Glomerular visceral epithelial cell (primary cell): Measurements from ENCODE around the gene TRIM54.
"Not testable (repeated sequence)": the region's sequence is repeated elsewhere in the genome, so short reads cannot be mapped to it uniquely, and the experiment has no call there.

ENCODE experiments used
- DNase-seq: peaks from one replicate; pipeline ENCODE4 v3.0.0-alpha.2; 2016; ENCODE audit errors: extremely low spot score

Gene TRIM54

DNA sequence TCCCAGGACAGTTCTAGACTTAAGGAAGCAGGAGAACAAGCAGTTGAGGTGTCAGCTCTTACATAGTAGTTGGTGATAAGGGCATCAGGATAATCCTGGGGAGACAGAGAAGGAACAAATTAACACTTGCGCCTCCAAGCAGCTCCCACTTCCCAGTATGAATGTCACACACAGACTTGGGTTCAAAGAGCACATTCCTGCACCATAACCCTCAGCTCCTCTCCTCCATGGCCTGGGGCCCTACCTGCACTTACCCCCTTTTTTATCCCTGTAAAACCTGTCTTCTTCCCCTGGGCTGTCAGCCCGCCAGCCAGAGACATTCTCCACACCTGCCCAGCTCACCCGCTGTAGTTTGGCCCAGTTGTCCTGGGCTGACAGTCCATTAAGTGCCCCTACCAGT is 29.9 kb downstream of the TRIM54 start:
- no peak for DNase-seq

DNA sequence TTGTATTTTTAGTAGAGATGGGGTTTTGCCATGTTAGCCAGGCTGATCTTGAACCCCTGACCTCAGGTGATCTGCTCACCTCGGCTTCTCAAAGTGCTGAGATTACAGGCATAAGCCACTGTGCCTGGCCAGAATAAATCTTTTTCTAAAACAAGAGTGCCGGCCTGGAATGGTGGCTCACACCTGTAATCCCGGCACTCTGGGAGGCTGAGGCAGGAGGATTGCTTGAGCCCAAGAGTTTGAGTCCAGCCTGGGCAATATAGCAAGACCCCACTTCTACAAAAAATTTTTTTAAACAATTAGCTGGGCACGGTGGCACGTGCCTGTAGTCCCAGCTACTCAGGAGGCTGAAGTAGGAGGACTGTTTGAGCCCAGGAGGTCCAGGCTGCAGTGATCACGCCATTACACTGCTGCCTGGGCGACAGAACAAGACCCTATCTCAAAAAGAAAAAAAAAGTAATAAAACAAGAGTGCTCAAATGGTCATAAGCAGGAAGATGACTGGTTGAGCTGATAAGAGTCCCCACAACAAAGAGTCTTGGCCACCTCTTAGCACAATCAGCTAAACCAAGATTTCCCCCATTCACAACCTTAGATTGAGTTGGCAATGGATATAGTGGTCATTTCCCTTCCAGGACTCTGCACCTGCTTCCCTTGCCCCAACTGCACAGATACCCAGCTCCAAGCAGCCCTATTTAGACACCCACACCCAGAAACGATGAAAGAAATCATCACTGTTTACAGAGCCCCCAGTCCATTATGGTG is 31.8 kb downstream of the TRIM54 start:
- no peak for DNase-seq

DNA sequence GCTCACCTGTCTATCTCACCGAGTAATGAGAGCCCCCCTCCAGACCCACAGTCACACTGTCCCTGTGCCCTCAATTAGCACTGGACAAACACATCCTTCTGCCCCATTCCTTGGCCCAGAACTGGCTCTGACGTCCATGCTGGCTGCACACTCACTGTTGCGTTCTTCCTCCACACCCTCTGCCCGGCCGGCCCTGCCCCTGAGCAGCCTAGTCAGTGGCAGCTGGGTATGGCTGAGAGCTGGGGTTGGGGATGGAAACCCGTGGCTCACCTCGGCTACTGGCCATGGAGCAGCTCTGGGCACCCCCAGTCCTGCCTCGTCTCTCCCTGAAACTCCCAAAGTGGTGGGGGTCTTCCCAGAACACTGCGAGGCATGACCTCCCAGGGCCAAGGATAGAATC is 32.5 kb downstream of the TRIM54 start:
- no peak for DNase-seq

DNA sequence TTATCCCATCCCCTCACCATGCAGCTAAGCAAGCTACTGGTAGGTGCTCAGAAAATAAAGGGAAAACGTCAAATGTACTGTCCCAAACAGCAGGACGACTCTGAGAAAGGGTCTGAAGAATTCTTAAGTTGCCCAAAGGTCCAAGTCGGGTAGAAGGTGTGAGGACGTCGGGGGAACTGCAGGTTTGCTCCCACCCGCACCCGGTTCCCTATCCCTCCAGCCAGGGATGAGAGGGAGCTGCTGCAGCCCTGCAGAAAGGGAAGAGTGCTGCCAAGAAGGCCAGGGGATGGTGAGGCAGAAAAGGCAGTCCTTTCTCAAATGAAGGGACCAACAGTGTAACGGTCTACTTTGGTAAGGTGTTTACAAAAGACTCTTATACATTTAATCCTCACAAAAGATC is 32.9 kb downstream of the TRIM54 start:
- no peak for DNase-seq

DNA sequence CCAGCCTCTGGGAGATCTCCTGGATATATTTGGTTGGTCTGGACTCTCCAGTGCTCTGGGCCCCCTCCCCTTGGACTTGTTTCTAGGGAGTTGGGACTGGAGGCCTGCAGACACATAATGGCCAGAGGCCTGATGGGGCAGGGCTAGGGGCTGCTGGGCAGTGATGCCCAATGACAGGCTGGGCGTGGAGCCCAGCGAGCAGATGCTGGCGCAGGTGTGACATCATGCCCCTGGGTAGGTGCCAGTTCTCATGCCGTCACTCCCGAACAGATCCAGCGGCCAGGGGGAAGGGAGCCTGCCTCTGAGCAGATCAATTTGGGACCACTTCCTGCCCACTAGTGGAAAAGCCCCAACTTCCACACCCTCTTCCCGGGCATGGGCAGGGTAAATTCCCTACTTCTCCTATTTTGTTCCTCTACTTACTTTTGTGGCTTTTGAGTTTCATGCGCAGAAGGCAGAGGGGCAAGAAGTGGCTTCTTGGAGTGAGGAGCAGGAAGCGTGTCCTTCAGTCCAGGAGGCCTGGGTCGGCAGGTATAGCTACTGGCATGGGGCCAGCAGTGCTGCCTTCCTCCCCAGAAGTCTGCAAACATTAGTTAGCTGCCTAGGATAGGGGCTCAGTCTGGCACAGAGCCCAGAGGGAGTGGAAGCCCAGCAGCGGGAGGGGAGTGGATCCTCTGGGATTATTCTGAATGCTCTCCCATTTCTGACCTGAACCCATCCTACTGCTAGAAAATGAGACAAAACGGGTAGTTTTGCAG is 34.6 kb downstream of the TRIM54 start:
- DNase-seq = no peak

DNA sequence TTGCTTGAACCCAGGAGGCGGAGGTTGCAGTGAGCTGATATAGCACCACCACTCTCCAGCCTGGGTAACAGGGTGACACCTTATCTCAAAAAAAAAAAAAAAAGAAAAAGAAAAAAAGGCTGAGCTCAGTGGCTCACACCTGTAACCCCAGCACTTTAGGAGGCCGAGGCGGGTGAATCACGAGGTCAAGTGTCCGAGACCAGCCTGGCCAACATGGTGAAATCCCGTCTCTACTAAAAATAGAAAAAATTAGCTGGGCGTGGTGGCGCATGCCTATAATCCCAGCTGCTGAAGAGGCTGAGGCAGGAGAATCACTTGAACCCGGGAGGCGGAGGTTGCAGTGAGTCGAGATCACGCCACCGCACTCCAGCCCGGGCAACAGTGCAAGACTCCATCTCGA is 37.6 kb downstream of the TRIM54 start:
- not testable (repeated sequence) for DNase-seq

DNA sequence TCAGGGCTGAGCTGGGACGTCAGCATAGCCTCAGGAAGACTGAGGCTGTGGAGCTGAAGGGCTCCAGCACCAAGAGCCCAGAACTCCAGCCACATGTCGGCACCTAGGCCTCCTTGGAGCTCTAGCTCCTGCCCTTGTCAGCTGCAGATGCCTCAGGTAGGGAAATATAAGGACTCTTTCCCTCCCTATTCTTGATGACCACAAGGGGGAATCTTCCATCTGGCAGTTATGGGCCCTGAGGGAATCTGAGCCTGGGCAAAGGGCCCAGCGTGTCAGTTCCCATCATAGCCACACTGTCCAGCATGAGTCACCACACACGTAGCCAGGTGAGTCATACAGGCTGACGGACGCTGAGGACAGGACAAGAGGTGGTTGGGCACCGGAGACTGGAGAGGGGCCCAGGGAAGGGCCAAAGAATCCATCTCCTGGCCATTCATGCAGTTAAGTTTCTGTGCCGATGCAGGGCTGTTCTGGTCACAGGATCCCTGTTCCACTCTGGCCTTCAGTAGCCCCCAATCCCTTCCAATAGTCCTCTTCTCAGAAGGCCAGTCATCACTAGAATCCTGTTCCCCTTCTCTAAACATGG is 38.8 kb downstream of the TRIM54 start:
- peak; percentile 98 for DNase-seq

DNA sequence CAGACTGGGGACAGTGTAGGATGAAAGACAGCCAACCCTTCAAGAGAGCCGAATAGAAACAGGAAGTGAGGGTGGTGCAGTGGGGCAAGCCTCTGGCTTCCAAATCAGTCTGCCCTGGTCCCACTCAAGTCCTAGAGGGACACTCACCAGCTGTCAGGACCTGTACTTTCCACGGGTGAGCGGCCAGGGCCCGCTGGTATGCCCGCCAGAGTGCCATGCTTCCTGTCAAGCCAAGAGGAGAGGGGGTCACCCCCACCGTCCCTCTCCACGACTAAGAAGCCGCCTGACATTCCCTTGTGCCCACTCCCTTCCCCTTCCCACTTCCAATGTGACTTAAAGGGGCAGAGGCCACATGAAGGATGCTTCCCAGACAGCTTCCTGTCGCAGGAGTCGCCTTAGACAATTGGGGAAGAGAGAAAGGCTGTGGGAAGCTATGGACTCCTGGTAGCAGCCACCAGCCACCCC is 40.1 kb downstream of the TRIM54 start:
- peak; percentile 28 for DNase-seq

DNA sequence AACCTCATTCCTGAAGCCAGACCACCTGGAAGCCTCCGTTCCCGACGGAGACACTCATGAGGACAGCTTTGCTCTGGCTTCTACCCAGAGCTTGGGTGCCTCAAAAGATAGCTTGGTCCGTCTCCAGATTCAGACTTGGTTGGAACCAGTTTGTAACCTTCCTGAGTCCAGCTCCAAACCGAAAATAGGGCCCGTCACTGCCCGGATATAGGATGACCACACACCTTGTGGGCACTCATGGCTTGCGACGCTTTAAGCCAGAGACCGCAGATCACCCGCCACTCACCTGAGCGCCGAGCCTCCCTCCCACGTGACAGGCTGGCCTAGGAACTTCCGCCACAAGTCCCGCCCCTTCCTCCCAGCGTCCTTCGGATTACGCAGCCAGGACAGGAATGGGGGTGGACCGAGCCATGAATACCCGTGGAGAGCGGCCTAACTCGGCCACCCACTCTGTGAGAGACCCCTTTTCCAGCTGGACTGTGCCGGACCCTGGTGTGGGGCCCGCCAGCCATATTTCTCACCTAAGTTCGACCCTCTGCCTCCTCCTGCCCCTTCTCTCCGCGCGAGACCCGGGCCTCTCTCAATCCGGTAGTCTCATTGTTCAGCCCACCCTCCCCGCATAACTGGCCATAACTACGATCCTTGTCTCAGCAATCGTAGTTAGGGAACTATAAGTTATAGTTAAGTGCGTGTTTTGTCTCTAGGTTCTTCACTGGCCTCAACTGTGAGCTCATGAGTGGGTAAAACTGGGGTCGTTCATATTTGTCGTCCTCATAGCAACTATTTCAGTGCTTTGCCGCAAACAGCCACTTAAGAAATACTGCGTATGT is 40.8 kb downstream of the TRIM54 start, which contains the start of gene MPV17:
MPV17 (minus strand) TSS at position 332 of the 830 bp plus-strand sequence. CDS start 580 bp downstream, outside the sequence.
- peak; percentile 89 for DNase-seq

DNA sequence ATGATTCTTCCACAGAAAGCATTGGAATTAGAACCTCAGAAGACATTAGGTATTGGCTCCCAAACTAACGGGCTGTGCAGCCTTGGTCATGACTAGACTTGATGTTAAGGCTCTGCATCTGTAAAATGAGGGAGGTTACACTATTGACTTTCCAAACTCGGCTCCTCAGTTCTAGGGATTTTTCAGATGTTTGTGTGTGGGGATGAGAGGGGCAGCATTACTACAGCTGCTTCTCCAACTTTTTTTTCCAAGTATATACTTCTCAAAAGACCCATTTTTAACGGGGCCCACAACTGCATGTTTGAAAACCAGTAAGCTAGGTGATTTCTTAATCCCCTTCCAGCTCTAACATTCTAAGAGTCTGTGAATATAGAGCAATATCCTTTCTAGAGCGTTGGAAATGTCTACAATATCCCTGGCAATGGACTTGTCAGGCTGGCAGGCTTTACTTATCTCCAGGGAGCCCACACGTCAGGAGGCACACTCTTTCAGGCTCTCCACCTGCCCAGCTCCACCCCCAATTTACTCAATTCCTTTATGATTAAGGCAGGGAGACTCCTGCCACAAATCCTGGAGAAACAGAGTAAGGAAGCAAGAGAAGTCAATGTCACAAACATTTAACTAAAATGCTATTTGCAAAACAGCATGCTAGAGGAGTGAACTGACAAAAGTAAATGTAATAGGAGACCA is 41.5 kb downstream of the TRIM54 start:
- peak; percentile 8 for DNase-seq

DNA sequence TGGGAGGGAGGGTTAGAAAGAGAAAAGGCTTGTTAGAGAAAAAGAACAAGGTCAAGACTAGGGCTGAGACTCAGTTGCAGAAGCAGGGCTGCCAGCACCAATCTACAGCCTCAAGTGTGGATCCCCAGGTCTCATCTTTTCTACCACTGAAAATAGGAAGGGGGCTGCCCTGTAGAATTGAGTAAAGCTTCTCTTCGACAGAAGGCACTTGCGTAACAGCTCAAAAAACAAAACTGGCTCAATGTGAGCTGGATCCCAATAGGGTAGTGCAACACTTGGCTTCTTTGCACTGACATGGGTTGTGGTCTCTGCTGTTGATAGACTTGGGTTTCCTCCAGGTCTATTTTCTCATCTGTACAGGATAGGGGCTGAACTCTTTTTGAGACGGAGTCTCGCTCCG is 42.5 kb downstream of the TRIM54 start:
- DNase-seq = no peak

DNA sequence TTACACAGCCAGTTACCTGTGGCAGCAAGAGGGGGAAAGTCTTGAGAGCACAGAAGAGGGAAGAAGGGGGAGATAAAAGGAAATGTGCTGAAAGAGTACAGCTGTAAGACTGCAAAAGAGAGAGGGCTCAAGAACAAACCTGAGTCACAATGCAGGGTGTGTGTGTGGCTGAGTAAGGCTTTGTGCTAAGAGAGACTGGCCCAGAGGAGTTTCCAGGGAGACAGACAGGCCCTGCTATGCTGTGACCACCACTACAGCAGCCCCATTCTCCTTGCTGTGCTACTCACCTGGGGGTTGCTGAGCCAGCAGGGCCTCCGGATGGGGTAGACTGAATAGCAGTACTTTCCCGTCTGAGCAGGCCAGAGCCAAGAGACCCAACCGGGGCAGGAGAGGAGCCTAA is 53.1 kb downstream of the TRIM54 start:
- DNase-seq = no peak

DNA sequence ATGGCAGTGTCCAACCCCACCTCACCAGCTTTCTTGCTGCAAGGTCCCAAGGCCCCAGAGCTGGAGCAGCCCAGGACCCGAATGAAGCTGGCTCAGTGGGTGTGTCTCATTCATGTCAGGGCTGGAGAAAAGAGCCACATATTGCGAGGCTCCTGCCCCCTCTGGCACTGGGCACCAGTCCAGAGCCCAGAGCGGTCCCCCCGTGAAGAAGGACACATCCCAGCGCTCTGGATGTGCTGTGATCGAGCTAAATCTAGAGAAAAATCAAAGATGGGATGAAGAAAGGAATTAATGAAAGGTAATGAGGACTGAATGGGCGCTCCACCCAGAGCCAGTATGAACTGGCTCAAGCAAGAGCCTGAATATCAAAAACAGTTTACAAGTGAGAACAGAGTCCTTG is 53.9 kb downstream of the TRIM54 start:
- DNase-seq = no peak

DNA sequence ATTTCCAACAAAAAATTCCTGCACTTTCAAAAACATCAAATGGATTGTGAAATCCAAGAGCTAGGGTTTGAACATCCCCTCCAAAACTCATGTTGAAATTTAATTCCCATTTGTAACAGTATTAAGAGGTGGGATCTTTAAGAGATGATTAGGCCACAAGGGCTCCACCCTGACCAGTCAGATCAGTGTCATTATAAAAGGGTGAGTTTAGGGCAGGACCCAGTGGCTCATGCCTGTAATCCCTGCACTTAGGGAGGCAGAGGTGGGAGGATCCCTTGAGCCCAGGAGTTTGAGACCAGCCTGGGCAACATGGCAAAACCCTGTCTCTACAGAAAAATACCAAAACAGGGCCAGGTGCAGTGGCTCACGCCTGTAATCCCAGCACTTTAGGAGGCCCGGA is 65.4 kb downstream of the TRIM54 start:
- no peak for DNase-seq

DNA sequence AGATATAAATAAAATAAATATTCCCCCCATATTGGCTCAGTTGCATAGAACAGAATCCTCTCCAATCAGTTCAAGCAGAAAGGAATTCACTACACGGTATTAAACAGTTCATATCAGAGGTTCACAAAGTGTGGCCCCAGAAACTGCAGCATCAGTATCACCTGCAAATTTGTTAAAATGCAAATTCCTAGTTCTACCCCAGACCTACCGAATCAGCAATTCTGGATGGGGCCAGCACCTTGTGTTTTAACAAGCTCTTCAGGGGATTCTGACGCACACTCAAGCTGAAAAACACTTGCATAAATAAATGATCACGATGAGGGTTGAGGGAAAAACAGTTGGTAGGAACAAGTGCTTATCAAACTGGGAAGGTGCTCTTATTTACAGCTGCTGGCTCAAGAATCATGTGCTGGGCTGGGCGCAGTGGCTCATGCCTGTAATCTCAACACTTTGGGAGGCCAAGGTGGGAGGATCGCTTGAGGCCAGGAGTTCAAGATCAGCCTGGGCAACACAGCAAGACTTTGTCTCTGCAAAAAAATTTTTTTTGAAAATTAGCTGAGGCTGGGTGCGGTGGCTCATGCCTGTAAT is 68.0 kb downstream of the TRIM54 start:
- no peak for DNase-seq

DNA sequence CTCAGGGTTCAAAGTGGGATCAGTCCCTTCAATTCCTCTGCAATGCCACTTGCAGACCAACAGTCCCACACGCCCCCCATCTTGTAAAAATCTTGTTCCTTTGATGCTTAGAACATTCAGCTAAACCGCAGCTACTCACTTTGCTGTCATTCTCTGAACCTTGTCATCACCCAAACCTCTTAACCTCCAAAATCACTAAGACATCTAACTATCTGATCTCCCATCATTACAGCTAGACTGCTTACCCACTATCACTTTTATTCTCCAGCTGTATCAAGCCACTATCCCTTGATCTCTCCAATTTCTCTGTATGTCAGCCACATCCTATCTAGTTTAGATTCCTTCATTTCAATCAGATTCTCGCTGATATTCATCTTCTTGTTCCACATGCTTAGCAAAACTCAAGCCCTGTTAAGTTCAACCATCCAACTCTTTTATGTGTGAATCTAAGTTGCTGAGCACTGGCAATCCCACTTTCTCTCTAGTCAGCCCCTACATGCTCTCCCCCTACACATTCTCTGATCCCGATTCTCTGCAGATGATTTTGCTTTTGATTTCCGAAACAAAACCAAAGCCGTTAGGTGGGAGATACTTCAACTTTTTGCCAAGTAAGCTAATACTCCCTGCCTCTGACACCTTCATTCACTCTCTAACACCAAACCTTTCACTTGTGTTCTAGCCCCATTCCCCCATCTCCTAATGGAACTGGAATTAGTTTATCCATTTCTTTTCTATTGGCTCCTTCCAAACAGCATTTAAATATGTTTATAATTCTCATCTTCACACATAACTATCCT is 69.8 kb downstream of the TRIM54 start:
- DNase-seq = no peak

DNA sequence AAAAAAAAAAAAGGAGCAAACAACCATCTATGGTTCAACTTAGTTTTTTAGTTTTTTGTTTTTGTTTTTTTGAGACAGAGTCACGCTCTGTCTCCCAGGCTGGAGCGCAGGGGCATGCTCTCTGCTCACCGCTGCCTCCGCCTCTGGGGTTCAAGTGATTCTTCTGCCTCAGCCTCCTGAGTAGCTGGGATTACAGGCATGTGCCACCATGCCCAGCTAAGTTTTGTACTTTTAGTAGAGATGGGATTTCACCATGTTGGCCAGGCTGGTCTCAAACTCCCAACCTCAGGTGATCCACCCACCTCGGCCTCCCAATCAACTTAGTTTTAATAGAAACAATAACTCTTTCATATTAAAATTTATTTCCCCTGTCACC is 71.1 kb downstream of the TRIM54 start:
- not testable (repeated sequence) for DNase-seq

DNA sequence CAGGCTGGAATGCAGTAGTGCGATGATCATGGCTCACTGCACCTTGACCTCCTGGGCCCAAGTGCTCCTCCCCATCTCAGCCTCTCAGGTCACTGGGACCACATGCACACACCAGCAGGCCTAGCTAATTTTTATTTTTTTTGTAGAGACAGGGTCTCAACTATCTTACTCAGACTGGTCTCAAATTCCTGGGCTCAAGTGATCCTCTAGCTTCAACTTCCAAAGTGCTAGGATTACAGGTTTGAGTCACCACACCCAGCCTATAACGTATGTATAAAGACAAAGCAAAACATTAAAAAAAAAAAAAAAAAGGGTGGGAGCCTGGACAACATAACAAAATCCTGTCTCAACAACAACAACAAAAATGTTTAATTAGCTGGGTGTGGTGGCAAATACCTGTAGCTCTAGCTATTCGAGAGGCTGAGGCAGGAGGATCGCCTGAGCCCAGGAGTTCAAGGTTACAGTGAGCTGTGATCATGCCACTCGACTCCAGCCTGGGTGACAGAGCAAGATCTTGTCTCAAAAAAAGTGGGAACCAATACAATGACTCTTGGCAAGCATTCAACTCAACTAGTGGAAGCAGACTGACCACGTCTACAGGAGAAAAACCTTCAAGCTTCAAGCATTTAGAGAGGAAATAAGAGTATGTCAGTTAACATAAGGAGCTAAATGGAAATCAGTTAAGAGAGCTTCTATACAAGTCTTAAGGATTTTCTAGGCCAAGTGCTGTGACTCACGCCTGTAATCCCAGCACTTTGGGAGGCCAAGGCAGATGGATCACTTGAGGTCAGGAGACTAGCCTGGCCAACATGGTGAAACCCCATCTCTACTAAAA is 71.8 kb downstream of the TRIM54 start:
- DNase-seq = no peak

DNA sequence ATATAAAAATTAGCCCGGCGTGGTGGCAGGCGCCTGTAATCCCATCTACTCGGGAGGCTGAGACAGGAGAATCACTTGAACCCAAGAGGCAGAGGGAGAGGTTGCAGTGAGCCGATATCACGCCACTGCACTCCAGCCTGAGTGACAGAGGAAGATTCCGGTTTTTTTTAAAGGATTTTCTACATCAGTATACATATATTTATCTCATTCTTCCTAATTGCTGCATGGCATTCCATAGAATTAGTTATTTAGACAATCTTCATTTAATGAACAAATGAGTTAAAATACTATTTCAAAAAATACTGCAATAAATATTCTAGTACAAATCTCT is 72.3 kb downstream of the TRIM54 start:
- DNase-seq = no peak
